CD4-positive, alpha-beta T cell treated with Interleukin-6 for 4 hours (primary cell): ENCODE measurements around the gene TLE3.
A peak's percentile ranks its signal among the peaks of the same experiment; 100 is the strongest.

ENCODE experiments used
- DNase-seq: peaks from one replicate; pipeline ENCODE4 v3.0.0-alpha.2; 2020; ENCODE audit warnings: mixed read lengths

TLE3 gene

DNA sequence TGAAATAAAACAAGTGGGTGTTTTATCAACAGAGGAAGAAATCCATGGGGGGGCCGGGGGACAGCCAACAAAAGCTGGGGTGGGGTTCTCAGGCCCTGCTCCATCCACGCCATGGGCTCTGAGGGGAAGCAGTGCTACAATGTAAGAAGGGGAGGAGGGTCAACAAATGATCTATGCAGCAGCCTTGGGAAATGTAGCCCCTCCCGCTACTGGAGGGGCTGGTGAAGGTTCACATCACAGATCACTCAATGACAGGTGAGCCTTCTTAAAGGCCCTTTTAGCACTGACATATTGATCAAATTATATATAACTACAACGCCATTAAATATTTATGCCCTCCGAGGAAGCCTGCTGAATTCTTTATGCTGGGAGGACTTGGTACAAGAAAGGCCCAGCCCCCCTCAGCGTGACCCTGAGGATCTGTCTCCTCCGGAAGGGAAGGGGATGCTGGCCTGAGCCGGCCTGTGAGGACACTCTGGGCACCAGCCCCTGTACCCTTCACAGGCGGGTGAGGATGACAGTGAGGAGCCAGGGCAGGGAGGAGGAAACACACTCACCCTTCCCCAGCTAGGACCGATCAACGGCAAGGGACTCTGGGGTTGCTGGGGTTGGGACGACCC lies 15.3 kb downstream of the TLE3 start:
- no peak for DNase-seq

DNA sequence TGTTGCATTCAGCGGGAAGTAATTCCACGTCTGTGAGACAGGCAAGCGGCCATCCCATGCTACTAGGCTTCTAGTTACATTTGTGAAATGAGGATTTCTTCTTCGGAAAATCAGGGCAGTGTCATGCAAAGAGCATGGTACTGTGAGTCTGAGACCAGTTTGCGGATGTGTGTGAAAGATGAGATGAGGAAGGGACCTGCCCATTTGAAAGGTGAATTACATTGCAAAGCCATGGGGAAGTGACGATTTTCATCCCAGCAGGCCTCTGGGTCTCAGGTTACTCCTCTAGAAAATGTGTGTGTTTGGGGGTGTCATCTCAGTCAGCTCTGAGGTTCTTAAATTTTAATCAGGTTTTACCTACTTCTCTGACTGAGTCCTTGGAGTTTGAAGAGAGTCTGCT lies 16.1 kb downstream of the TLE3 start:
- DNase-seq = no peak

DNA sequence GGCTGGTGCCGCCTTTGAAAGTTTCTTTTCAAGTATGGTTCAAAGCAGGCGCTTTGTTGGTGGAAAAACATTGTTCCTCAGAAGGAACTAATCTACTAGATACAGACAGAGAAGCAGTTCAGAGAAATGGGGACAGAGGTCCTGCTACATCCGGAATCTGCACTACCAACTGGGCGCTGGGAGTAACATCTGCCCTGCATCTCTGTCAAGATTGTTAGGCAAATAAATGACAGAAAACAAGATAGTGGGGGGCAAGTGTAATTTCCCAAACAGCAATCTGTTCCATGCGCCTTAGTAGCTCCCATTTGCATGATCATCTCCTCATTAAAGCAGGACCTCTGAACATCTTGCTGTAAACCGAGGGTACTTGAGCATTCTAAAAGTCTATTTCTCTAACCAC lies 17.4 kb downstream of the TLE3 start:
- no peak for DNase-seq

GRCh38 chr15:70079888-70080287 lies 17.8 kb downstream of the TLE3 start:
- no peak for DNase-seq

- DNase-seq = no peak
These were observed 18.9 kb downstream of the TLE3 start for GRCh38 chr15:70078578-70079417.

DNA sequence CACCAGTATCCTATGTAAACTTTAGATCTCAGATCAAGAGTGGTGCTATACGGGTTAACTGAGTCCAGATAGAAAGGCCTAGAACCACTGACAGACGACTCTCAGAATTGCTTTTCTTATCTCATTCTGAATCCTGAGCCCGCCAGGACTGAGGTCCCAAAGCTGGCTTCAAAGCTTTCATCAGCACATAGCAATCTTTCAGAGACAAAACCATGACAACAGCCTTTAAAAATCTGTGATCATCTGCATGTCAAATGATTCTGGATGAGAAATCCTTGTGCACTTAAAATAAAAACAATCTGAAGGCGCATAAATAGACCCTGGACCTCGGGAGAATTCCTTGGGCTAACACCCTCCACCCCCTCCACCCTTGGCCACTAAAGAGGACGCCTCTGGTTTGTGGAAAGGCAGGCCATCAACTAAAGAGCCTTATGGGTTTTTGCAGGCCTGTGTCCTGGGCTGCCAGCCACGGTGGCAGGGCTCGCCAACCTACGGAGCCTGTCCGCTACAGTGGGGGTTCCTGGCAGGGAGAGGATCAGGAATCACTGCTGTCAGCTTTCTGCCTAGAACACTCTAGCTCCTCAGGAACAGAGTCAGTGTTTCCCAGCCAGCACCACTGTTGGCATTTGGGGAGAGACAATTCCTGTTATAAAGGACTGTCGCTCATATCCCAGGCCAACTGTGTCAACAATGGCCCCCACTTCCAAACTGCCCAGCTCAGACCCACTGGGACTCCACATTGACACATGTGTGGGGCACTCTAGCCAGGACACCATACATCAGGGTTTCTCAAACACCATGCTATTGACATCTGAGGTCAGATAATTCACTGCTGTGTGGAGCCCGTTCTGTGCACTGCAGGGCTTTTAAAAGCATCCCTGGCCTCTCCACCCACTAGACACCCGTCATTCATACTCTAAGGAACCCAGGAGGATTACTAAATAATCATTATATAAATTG lies 20.2 kb downstream of the TLE3 start:
- no peak for DNase-seq

DNA sequence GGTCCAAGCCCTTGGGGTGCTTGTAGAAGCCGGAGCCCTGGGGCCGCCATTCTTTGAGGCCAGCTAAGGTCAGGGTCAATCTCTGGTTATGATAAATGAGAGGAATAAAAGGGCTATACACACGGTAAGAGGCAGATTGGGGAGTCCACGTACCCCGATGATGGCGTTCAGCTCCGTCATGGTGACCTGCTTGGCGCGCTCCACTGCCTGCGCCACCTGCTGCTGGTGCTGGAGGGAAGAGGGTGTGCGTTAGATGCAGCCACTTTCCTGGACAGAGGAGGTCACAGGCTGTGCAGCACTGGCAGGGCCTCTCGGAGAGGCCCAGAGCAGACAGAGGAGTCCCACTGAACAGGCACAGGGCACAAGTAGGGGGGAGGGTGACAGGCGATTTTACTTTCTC lies 23.3 kb downstream of the TLE3 start:
- no peak for DNase-seq

DNA sequence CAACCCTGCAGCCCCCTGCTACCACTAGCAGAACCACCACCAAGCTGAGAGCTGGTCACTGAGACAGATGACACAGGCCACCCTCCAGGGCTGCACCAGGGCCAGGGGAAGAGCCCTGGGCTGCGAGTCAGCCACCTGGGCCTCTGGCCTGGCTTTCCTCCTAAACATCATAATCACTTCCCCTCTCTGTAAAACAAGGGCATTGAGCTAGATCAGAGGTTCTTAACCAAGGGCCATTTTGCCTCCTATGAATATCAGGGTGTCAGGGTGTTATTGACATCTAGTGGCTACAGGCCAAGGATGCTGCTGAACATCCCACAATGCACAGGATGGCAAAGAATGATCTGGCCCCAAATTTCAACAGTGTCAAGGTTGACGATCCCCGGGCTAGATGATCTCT lies 25.2 kb downstream of the TLE3 start:
- DNase-seq = no peak

GRCh38 chr15:70071799-70072198 lies 25.9 kb downstream of the TLE3 start:
- DNase-seq = no peak

- no peak for DNase-seq
These were observed 28.0 kb downstream of the TLE3 start for GRCh38 chr15:70069716-70070115.

GRCh38 chr15:70068783-70069565 lies 28.7 kb downstream of the TLE3 start:
- no peak for DNase-seq

GRCh38 chr15:70067681-70068080 lies 30.0 kb downstream of the TLE3 start:
- no peak for DNase-seq

DNA sequence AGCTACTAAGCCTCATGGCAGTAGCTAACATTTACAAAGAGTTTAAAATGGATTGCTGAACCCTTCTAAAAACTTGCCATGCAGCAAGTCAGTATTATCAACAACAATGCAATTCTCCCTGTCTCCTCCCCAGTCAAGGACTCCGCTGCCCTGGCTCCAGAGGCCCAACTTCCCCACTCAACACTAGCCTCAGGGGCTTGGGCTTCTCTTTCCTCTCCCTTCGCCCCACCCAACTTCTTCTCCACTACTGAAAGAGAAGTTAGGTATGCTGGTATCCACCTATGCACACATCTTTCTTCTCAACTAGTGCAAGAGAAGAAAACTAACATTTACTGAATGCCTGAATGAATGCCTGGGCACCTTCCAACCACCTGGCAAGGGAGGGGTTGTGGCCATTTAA lies 30.7 kb downstream of the TLE3 start:
- no peak for DNase-seq

DNA sequence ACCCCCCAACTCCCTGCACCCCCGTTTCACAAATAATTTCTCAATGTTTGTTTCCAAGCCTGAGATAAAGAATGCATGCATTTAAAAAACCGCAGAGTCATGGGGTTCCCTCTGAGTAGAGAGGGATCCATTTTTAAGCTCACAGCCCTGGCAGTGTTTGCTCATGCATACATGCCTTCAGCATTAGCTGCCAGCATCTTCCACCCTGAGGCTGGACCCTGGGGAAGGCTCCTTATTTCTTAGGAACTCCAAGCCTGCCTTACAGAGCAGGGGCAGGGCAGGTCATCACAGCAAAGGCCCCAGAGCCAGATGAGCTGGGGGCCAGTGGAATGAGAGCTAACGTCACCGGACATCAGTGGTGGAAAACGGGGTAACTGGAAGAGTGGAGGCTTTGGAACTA lies 31.3 kb downstream of the TLE3 start:
- no peak for DNase-seq

GRCh38 chr15:70066004-70066403 lies 31.7 kb downstream of the TLE3 start:
- DNase-seq = no peak

- no peak for DNase-seq
These were observed 32.6 kb downstream of the TLE3 start for GRCh38 chr15:70065006-70065722.

- DNase-seq = peak; percentile 0
These were observed 33.3 kb downstream of the TLE3 start for GRCh38 chr15:70064441-70064840.

GRCh38 chr15:70063980-70064379 lies 33.7 kb downstream of the TLE3 start:
- peak; percentile 0 for DNase-seq

DNA sequence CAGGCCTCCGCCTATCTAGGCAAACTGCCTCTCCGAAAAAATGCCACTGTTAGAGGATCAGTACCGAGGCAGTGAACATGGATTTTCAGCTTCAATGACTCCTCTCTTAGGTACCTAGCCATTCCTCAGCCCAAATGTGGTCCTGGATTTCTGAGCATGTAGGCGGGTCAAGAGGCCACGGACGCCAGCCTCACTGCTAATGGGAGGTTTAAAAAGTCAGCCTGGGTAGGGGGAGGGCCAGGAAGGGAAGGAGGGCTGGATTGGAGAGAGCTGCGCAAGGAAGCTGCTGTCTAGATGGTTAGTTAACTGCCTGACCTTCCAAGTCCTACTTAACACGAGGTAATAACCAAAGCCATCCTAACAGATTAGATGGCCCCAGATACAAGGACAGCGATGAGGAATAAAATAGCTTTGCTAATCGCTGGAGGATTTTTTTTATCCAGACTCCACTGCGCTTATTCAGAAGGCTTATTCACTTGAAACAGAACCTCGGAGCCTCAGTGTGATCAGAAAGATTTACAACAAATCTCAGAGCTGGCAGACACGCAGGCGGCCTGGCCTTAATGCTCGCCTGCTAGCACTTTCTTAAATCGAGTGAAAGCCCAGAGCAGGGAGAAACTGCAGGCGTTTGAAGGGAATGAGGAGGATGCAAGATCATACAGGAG lies 34.3 kb downstream of the TLE3 start:
- DNase-seq = no peak

DNA sequence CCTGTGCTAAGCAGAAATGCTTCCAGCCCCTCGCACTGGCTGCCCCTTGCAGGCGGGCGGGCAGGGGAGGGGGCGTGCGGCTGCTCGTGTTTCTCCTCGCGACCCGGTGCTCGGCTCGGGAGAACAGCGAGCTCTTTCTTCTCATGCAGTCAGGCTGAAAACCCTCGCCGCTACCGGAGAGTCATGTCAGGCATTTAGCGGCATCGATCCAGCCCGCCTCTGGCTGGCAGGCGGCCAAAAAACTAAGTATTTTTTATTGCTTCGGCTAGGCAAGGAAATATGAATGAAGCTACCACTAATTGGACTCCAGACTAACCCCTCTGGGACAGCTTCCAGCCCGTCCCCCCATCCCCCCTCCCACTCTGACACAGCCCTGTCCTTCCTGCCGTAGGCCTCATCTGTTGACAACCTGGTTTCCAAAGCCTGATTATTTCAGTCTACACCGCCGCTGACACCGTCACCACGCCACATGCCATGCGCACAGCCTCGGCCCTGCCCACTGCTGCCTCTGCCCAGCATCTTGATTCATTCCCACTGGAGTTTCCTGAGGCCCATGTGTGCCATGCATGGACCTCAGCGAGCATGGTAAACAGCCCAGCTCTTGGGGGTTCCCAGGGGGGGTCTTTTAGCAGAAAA lies 35.3 kb downstream of the TLE3 start:
- DNase-seq = no peak
